HepG2 (cell line): ENCODE results near the gene SNX22. TPM values are rescaled to one million over a fixed set of nuclear protein-coding genes. Genes with fewer than 3 reads are reported as not detected.
A peak's percentile ranks its signal among the peaks of the same experiment; 100 is the strongest.

Source experiments
- CBFB ChIP-seq: sonication (generic); formaldehyde crosslinking; IDR thresholded peaks from 2 replicates; pipeline ENCODE4 v1.4.0; 2020; ENCODE audit warnings: missing genetic modification reagents
- CHD2 ChIP-seq: IDR thresholded peaks from 2 replicates; pipeline ENCODE4 v1.6.1; 2011; ENCODE audit warnings: low read depth, low read length, improper control_type of control experiment
- ESRRA ChIP-seq: sonication (generic); formaldehyde crosslinking; IDR thresholded peaks from 2 replicates; pipeline ENCODE4 v1.5.1; 2020; ENCODE audit warnings: mild to moderate bottlenecking, low read depth, missing genetic modification reagents
- HNRNPH1 ChIP-seq: fragments of 200-400 bp; formaldehyde crosslinking; optimal IDR thresholded peaks from 2 replicates; pipeline ENCODE3; 2017; ENCODE audit warnings: mild to moderate bottlenecking, low read depth, low read length
- MTF2 ChIP-seq: sonication (generic); formaldehyde crosslinking; IDR thresholded peaks from 2 replicates; pipeline ENCODE4 v1.5.0; 2020; ENCODE audit warnings: missing genetic modification reagents, borderline replicate concordance
- MZF1 ChIP-seq: sonication (generic); formaldehyde crosslinking; IDR thresholded peaks from 2 replicates; pipeline ENCODE4 v1.8.1; 2023; ENCODE audit warnings: mild to moderate bottlenecking, missing genetic modification reagents, borderline replicate concordance
- NKX3-1 ChIP-seq: sonication (generic); formaldehyde crosslinking; IDR thresholded peaks from 2 replicates; pipeline ENCODE4 v1.5.0; 2020; ENCODE audit warnings: missing genetic modification reagents
- POLR2G ChIP-seq: fragments of 200-400 bp; formaldehyde crosslinking; IDR thresholded peaks from 2 replicates; pipeline ENCODE4 v1.6.1; 2018; ENCODE audit warnings: mild to moderate bottlenecking, low read depth, low read length, moderate library complexity
- SALL2 ChIP-seq: sonication (generic); formaldehyde crosslinking; IDR thresholded peaks from 2 replicates; pipeline ENCODE4 v1.8.1; 2023; ENCODE audit warnings: mild to moderate bottlenecking, missing genetic modification reagents, inconsistent platforms
- SPEN ChIP-seq: sonication (generic); formaldehyde crosslinking; IDR thresholded peaks from 2 replicates; pipeline ENCODE4 v1.5.1; 2020; ENCODE audit warnings: low read depth, mild to moderate bottlenecking, missing genetic modification reagents
- TEAD2 ChIP-seq: sonication (generic); formaldehyde crosslinking; IDR thresholded peaks from 2 replicates; pipeline ENCODE4 v1.9.0; 2021; ENCODE audit warnings: missing genetic modification reagents
- TMF1 ChIP-seq: sonication (generic); formaldehyde crosslinking; IDR thresholded peaks from 2 replicates; pipeline ENCODE4 v1.8.1; 2022; ENCODE audit warnings: low read depth, missing genetic modification reagents
- XRCC5 ChIP-seq: fragments of 200-400 bp; formaldehyde crosslinking; optimal IDR thresholded peaks from 2 replicates; pipeline ENCODE3; 2017; ENCODE audit warnings: mild to moderate bottlenecking, low read length
- ZNF160 ChIP-seq: sonication (generic); formaldehyde crosslinking; IDR thresholded peaks from 2 replicates; pipeline ENCODE4 v1.8.0; 2022; ENCODE audit warnings: mild to moderate bottlenecking, inconsistent platforms, missing genetic modification reagents
- ZNF235 ChIP-seq: sonication (generic); formaldehyde crosslinking; IDR thresholded peaks from 2 replicates; pipeline ENCODE4 v1.8.1; 2023; ENCODE audit warnings: mild to moderate bottlenecking, missing genetic modification reagents, borderline replicate concordance
- ZSCAN30 ChIP-seq: sonication (generic); formaldehyde crosslinking; IDR thresholded peaks from 2 replicates; pipeline ENCODE4 v1.5.0; 2020; ENCODE audit warnings: mild to moderate bottlenecking, missing genetic modification reagents
- polyA plus RNA-seq, 8 experiments: library from polyadenylated mRNA; depleted of rRNA in 3 of 8; stranded (reverse) in 7 of 8; unstranded in 1 of 8; fragments of >200 nt; fragmentation: Illumina TruSeq in 4 of 8; extraction: Trizol in 4 of 8; gene quantifications; 2 replicates each; pipeline versions ENCODE4 v1.2.1 to v1.2.3, GENCODE V29; 2011 to 2016; ENCODE audit warnings: low read depth in 4 of 8, missing spikeins in 1 of 8, mixed read lengths in 1 of 8; ENCODE audit not compliant: insufficient read depth in 1 of 8
- total RNA-seq, 5 experiments: library from RNA; depleted of rRNA; stranded (reverse); fragments of >200 nt; fragmentation: Illumina TruSeq; extraction: Trizol; gene quantifications; 2 replicates each; pipeline ENCODE4 v1.2.3, GENCODE V29; 2016; ENCODE audit warnings: low read depth in 1 of 5
- TF ChIP-seq, protein P1 (sequence below): sonication (generic); formaldehyde crosslinking; IDR thresholded peaks from 2 replicates; pipeline ENCODE4 v1.5.0; 2020; ENCODE audit warnings: missing genetic modification reagents
- TF ChIP-seq, protein P2 (sequence below): sonication (generic); formaldehyde crosslinking; IDR thresholded peaks from 2 replicates; pipeline ENCODE4 v1.5.0; 2020; ENCODE audit warnings: mild to moderate bottlenecking, missing genetic modification reagents, moderate library complexity
- TF ChIP-seq, protein P3 (sequence below): sonication (generic); formaldehyde crosslinking; IDR thresholded peaks from 2 replicates; pipeline ENCODE4 v1.8.0; 2022; ENCODE audit warnings: low read depth, missing genetic modification reagents
- TF ChIP-seq, protein P4 (sequence below): sonication (generic); formaldehyde crosslinking; IDR thresholded peaks from 2 replicates; pipeline ENCODE4 v1.9.0; 2021; ENCODE audit warnings: missing genetic modification reagents, borderline replicate concordance
- TF ChIP-seq, protein P5 (sequence below): sonication (generic); formaldehyde crosslinking; IDR thresholded peaks from 2 replicates; pipeline ENCODE4 v1.4.0; 2020; ENCODE audit warnings: missing genetic modification reagents
- TF ChIP-seq, protein P6 (sequence below): sonication (generic); formaldehyde crosslinking; IDR thresholded peaks from 2 replicates; pipeline ENCODE4 v1.8.0; 2022; ENCODE audit warnings: mild to moderate bottlenecking, missing genetic modification reagents, moderate library complexity

The SNX22 gene
- total and polyA plus RNA-seq, 2 of the 13 experiments (the other 11 are each of a cell fraction or from before 2014, with no cell fraction given) = 2.3 to 5.5 TPM

DNA sequence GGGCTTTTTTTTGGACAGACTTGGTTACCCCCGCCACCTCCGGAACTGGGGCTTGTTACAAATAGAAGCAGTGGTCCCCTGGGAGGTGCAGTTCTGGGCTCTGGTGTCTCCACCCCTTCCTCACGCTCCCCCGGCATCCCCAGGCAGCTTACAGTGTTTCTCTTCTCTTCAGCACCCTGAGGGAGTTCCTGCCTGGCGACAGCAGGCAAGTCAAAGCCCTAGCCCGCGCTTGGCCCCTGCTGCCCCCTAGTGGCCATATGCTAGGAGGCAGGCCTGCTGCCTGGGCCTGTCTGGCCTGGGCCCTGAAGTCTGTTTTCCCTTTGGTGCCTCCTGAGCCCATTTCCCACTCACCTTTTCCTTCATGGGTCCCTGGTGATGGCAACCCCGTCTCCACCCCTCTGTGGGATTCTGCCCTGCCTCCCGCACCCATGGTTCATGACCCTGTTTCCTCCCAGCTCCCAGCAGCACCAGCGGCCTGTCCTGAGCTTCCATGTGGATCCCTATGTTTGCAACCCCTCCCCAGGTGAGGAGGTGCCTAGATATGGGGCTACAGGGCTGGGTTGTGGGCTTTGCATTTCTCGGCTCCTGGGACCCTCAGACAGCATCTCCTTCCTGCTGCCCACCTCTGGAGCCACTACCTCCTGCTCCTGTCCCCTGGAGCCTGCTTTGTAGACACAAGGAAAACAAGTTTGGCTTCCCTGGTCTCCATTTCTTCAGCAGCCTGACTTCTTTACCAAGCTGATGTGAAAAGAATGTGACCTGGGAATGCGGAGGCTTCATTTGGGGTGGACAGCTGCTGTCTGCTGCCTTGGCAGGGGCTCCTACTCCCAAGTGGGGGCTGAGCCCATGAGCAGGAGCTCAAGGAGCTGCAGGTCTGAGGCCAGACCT lies 2.2 kb downstream of the SNX22 start (continued):
- no peak for TF ChIP-seq SPEN
- peak; percentile 85 for TF ChIP-seq HNRNPH1
- TF ChIP-seq, protein P1, sequence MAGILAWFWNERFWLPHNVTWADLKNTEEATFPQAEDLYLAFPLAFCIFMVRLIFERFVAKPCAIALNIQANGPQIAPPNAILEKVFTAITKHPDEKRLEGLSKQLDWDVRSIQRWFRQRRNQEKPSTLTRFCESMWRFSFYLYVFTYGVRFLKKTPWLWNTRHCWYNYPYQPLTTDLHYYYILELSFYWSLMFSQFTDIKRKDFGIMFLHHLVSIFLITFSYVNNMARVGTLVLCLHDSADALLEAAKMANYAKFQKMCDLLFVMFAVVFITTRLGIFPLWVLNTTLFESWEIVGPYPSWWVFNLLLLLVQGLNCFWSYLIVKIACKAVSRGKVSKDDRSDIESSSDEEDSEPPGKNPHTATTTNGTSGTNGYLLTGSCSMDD = no peak
- peak; percentile 77 for TF ChIP-seq POLR2G
- no peak for TF ChIP-seq TEAD2 (CRISPR knock-in tag)
- TF ChIP-seq CHD2 = 0 out of 2 replicates have a peak, but pooled peaks have one; percentile 14
- no peak for TF ChIP-seq ESRRA
- 0 out of 2 replicates have a peak, but pooled peaks have one; percentile 8 for TF ChIP-seq ZNF160 (CRISPR knock-in tag)
- no peak for TF ChIP-seq CBFB (CRISPR knock-in tag)
- TF ChIP-seq, protein P2, sequence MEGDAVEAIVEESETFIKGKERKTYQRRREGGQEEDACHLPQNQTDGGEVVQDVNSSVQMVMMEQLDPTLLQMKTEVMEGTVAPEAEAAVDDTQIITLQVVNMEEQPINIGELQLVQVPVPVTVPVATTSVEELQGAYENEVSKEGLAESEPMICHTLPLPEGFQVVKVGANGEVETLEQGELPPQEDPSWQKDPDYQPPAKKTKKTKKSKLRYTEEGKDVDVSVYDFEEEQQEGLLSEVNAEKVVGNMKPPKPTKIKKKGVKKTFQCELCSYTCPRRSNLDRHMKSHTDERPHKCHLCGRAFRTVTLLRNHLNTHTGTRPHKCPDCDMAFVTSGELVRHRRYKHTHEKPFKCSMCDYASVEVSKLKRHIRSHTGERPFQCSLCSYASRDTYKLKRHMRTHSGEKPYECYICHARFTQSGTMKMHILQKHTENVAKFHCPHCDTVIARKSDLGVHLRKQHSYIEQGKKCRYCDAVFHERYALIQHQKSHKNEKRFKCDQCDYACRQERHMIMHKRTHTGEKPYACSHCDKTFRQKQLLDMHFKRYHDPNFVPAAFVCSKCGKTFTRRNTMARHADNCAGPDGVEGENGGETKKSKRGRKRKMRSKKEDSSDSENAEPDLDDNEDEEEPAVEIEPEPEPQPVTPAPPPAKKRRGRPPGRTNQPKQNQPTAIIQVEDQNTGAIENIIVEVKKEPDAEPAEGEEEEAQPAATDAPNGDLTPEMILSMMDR (CRISPR knock-in tag) = peak; percentile 99
- TF ChIP-seq, protein P3, sequence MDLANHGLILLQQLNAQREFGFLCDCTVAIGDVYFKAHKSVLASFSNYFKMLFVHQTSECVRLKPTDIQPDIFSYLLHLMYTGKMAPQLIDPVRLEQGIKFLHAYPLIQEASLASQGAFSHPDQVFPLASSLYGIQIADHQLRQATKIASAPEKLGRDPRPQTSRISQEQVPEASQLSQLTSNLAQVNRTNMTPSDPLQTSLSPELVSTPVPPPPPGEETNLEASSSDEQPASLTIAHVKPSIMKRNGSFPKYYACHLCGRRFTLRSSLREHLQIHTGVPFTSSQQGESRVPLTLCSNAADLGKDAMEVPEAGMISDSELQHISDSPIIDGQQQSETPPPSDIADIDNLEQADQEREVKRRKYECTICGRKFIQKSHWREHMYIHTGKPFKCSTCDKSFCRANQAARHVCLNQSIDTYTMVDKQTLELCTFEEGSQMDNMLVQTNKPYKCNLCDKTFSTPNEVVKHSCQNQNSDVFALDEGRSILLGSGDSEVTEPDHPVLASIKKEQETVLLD = no peak
- TF ChIP-seq SALL2 = peak; percentile 45; the same call in 1 of the 2 replicates
- TF ChIP-seq, protein P4, sequence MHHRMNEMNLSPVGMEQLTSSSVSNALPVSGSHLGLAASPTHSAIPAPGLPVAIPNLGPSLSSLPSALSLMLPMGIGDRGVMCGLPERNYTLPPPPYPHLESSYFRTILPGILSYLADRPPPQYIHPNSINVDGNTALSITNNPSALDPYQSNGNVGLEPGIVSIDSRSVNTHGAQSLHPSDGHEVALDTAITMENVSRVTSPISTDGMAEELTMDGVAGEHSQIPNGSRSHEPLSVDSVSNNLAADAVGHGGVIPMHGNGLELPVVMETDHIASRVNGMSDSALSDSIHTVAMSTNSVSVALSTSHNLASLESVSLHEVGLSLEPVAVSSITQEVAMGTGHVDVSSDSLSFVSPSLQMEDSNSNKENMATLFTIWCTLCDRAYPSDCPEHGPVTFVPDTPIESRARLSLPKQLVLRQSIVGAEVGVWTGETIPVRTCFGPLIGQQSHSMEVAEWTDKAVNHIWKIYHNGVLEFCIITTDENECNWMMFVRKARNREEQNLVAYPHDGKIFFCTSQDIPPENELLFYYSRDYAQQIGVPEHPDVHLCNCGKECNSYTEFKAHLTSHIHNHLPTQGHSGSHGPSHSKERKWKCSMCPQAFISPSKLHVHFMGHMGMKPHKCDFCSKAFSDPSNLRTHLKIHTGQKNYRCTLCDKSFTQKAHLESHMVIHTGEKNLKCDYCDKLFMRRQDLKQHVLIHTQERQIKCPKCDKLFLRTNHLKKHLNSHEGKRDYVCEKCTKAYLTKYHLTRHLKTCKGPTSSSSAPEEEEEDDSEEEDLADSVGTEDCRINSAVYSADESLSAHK (CRISPR knock-in tag) = no peak
- no peak for TF ChIP-seq MTF2 (CRISPR knock-in tag)
- TF ChIP-seq NKX3-1 (CRISPR knock-in tag) = no peak
- TF ChIP-seq, protein P5, sequence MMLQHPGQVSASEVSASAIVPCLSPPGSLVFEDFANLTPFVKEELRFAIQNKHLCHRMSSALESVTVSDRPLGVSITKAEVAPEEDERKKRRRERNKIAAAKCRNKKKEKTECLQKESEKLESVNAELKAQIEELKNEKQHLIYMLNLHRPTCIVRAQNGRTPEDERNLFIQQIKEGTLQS (CRISPR knock-in tag) = no peak
- TF ChIP-seq MZF1 = no peak
- peak; percentile 89; the same call in 1 of the 2 replicates for TF ChIP-seq ZNF235 (CRISPR knock-in tag)
- peak; percentile 91 for TF ChIP-seq XRCC5
- TF ChIP-seq TMF1 (CRISPR knock-in tag) = no peak
- TF ChIP-seq, protein P6, sequence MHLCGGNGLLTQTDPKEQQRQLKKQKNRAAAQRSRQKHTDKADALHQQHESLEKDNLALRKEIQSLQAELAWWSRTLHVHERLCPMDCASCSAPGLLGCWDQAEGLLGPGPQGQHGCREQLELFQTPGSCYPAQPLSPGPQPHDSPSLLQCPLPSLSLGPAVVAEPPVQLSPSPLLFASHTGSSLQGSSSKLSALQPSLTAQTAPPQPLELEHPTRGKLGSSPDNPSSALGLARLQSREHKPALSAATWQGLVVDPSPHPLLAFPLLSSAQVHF (CRISPR knock-in tag) = no peak
- no peak for TF ChIP-seq ZSCAN30 (CRISPR knock-in tag)
